SK-N-SH (cell line): Measurements from ENCODE around the gene CYP21A2. TPM values are rescaled to one million over a fixed set of nuclear protein-coding genes. Genes with fewer than 3 reads are reported as not detected.

Experiments used
- CTCF ChIA-PET: fragments of 300-600, 350-600 bp; formaldehyde crosslinking; extraction: SDS; loops from one replicate; lab custom pipeline; 2021; lab: Yijun Ruan, JAX
- POLR2A ChIA-PET: fragments of 350-600 bp; sonication (Branson Sonifier 250); formaldehyde crosslinking; extraction: SDS; loops from one replicate; lab custom pipeline; 2020; ENCODE audit warnings: antibody characterized with exemption, inconsistent platforms; lab: Yijun Ruan, JAX
- DNase-seq: peaks from one replicate; pipeline ENCODE4 v3.0.0; 2012
- H2AFZ ChIP-seq: fragments of 200-600 bp; sonication (generic); 2 replicates; pipeline ENCODE4 v1.8.1; 2016; ENCODE audit warnings: antibody characterized with exemption, mild to moderate bottlenecking, low read depth
- H3F3A ChIP-seq: fragments of 200-600 bp; sonication (generic); replicated peaks from 2 replicates; pipeline ENCODE3; 2016; ENCODE audit warnings: antibody characterized with exemption, mild to moderate bottlenecking; ENCODE audit not compliant: insufficient read depth
- H3K27ac ChIP-seq, 2 experiments: fragments of 200-500 bp in 1 of 2; fragments of 200-600 bp in 1 of 2; sonication (Bioruptor generic) in 1 of 2; sonication (generic), shearing (Covaris generic) in 1 of 2; 2 replicates each; pipeline versions ENCODE4 v1.5.1 to v1.6.1; 2014 to 2016; ENCODE audit warnings: low read depth in 2 of 2, inconsistent platforms in 1 of 2, low read length in 1 of 2, mild to moderate bottlenecking in 1 of 2, mixed read lengths in 1 of 2
- H3K27me3 ChIP-seq: fragments of 200-600 bp; sonication (generic), shearing (Covaris generic); 2 replicates; pipeline ENCODE4 v1.6.1; 2016; ENCODE audit warnings: mixed run types; ENCODE audit not compliant: insufficient read depth
- H3K36me3 ChIP-seq, 2 experiments: fragments of 200-500 bp in 1 of 2; fragments of 200-600 bp in 1 of 2; sonication (Bioruptor generic) in 1 of 2; sonication (generic) in 1 of 2; replicated peaks in 1 of 2; 2 replicates each; pipeline versions ENCODE3 to v1.5.1; 2014 to 2016; ENCODE audit warnings: low read length in 1 of 2, mild to moderate bottlenecking in 1 of 2; ENCODE audit not compliant: insufficient read depth in 2 of 2, control insufficient read depth in 1 of 2
- H3K4me1 ChIP-seq, 2 experiments: fragments of 200-500 bp in 1 of 2; fragments of 200-600 bp in 1 of 2; sonication (Bioruptor generic) in 1 of 2; sonication (generic), shearing (Covaris generic) in 1 of 2; 2 replicates each; pipeline versions ENCODE4 v1.5.1 to v1.6.1; 2014 to 2016; ENCODE audit warnings: low read depth in 1 of 2, low read length in 1 of 2, mixed run types in 1 of 2; ENCODE audit not compliant: insufficient read depth in 2 of 2, control insufficient read depth in 1 of 2
- H3K4me2 ChIP-seq: fragments of 200-600 bp; sonication (generic), shearing (Covaris generic); 2 replicates; pipeline ENCODE4 v1.6.1; 2017; ENCODE audit warnings: mixed run types
- H3K4me3 ChIP-seq, 2 experiments: fragments of 200-500 bp in 1 of 2; fragments of 200-600 bp in 1 of 2; sonication (Bioruptor generic) in 1 of 2; sonication (generic), shearing (Covaris generic) in 1 of 2; 2 replicates each; pipeline versions ENCODE4 v1.5.1 to v1.8.1; 2014 to 2016; ENCODE audit warnings: low read depth in 2 of 2, inconsistent platforms in 1 of 2, low read length in 1 of 2, mild to moderate bottlenecking in 1 of 2, mixed read lengths in 1 of 2, moderate library complexity in 1 of 2
- H3K79me2 ChIP-seq: fragments of 200-600 bp; sonication (generic); 2 replicates; pipeline ENCODE4 v1.8.1; 2017; ENCODE audit warnings: mild to moderate bottlenecking; ENCODE audit not compliant: insufficient read depth
- H3K9ac ChIP-seq: fragments of 200-600 bp; sonication (generic); 2 replicates; pipeline ENCODE4 v1.6.1; 2017; ENCODE audit warnings: mixed run types
- H3K9me2 ChIP-seq: fragments of 200-600 bp; sonication (generic); 2 replicates; pipeline ENCODE4 v1.6.1; 2017; ENCODE audit warnings: mixed run types
- H3K9me3 ChIP-seq: fragments of 200-600 bp; sonication (generic); 2 replicates; pipeline ENCODE4 v1.6.1; 2017; ENCODE audit warnings: mixed run types, mild to moderate bottlenecking, moderate library complexity
- H4K20me1 ChIP-seq: fragments of 200-600 bp; sonication (generic); 2 replicates; pipeline ENCODE4 v1.6.1; 2017; ENCODE audit warnings: mild to moderate bottlenecking, mixed run types; ENCODE audit not compliant: insufficient read depth
- ELF1 ChIP-seq: IDR thresholded peaks from 2 replicates; pipeline ENCODE4 v1.4.0; 2012
- FOXM1 ChIP-seq: IDR thresholded peaks from 2 replicates; pipeline ENCODE4 v1.4.0; 2012; ENCODE audit warnings: low read depth, mild to moderate bottlenecking
- JUND ChIP-seq: IDR thresholded peaks from 2 replicates; pipeline ENCODE4 v1.4.0; 2012
- MEF2A ChIP-seq: IDR thresholded peaks from 2 replicates; pipeline ENCODE4 v1.4.0; 2012; ENCODE audit warnings: low read depth, borderline replicate concordance
- RAD21 ChIP-seq: IDR thresholded peaks from 2 replicates; pipeline ENCODE4 v1.6.1; 2012; ENCODE audit warnings: mild to moderate bottlenecking, low read length
- RFX5 ChIP-seq: IDR thresholded peaks from 2 replicates; pipeline ENCODE4 v1.6.1; 2012; ENCODE audit warnings: mild to moderate bottlenecking, improper control_type of control experiment, low read length
- SMC3 ChIP-seq: IDR thresholded peaks from 2 replicates; pipeline ENCODE4 v1.6.1; 2012; ENCODE audit warnings: low read depth, low read length, improper control_type of control experiment
- YY1 ChIP-seq: IDR thresholded peaks from 2 replicates; pipeline ENCODE4 v1.4.0; 2012; ENCODE audit warnings: low read depth, mild to moderate bottlenecking
- WGBS: methylation state at CpG from one replicate; pipeline ENCODE4 v1.1.6; 2017; ENCODE audit warnings: low lambda C conversion rate; 5-methylcytosine and 5-hydroxymethylcytosine counted together
- polyA plus RNA-seq, 3 experiments: library from polyadenylated mRNA; depleted of rRNA; stranded (reverse); fragments of >200 nt; gene quantifications; 2 replicates each; pipeline ENCODE4 v1.2.3, GENCODE V29; 2012
- TF ChIP-seq, protein P1 (sequence below): IDR thresholded peaks from 2 replicates; pipeline ENCODE4 v1.6.1; 2012; ENCODE audit warnings: mild to moderate bottlenecking, low read depth, low read length, moderate library complexity
- TF ChIP-seq, protein P2 (sequence below): fragments of 150-350 bp; IDR thresholded peaks from 2 replicates; pipeline ENCODE4 v1.6.1; 2017; ENCODE audit warnings: antibody characterized with exemption, low read length, low read depth, borderline replicate concordance
- TF ChIP-seq, protein P3 (sequence below): fragments of 150-350 bp; IDR thresholded peaks from 2 replicates; pipeline ENCODE4 v1.6.1; 2016; ENCODE audit warnings: mild to moderate bottlenecking, low read depth, low read length
- TF ChIP-seq, protein P4 (sequence below): IDR thresholded peaks from 2 replicates; pipeline ENCODE4 v1.4.0; 2012; ENCODE audit warnings: low read depth, borderline replicate concordance

The CYP21A2 gene
- polyA plus RNA-seq, 1 of the 3 experiments (the other 2 are of a cell fraction): not detected

DNA sequence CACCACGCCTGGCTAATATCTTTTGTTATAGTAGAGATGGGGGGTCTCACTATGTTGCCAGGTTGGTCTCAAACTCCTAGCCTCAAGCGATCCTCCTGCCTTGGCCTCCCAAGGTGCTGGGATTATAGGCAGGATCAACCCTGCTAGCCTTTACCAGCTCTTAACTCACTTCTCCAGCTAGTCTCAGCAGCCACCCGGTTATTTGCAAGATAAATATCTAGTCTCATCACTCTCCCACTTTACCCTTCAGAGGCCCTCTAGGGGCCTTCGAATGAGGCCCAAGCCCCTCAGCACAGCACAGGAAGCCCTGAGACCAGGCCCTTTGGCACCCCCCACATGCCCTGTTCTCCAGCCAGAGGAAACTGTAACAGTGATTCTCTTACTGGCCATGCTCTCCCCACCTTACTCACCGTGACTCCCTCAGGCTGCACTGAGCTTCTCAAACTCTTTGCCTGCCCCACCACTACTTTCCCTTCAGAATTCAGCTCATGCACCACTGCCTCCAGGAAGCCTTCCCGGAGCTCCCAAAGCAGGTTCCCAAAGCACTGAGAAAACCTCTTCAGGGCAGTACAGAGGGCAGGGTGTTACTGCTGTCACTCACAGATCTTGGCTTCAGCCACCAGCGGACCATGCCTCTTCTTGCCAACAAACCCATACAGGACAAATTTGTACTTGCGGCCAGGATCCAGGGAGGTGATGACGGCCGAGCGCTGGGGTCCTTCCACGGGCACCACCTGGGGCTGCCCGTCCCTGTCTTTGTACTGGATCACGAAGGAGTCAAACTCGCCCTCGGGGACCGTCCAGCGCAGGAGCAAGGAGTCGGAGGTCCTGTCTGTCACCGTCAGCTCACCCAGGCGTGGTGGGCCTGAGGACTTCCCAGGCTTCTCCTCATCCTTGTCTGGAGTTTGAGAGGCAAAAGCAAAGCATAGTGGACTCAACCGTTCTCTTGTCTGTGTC, 45.9 kb downstream of the CYP21A2 start:
- no peak overlapping the region for H2AFZ ChIP-seq
- CTCF ChIA-PET: interaction anchor here (0.6 to 1.6 kb wide), 4 partner anchors 33 to 36 kb away, joined by 3 to 5 read pairs (median 3); no protein-coding TSS in a partner anchor
- no peak overlapping the region for H3K4me3 ChIP-seq
- H3K9ac ChIP-seq: no peak overlapping the region
- no peaks in the 10 kb centered on the region for H3K36me3 ChIP-seq
- no peaks in the 10 kb centered on the region for H3K79me2 ChIP-seq
- no peaks in the 10 kb centered on the region for H3K9me3 ChIP-seq
- peaks cover 25% of the 10 kb centered on the region for H3K27me3 ChIP-seq
- TF ChIP-seq, protein P1, sequence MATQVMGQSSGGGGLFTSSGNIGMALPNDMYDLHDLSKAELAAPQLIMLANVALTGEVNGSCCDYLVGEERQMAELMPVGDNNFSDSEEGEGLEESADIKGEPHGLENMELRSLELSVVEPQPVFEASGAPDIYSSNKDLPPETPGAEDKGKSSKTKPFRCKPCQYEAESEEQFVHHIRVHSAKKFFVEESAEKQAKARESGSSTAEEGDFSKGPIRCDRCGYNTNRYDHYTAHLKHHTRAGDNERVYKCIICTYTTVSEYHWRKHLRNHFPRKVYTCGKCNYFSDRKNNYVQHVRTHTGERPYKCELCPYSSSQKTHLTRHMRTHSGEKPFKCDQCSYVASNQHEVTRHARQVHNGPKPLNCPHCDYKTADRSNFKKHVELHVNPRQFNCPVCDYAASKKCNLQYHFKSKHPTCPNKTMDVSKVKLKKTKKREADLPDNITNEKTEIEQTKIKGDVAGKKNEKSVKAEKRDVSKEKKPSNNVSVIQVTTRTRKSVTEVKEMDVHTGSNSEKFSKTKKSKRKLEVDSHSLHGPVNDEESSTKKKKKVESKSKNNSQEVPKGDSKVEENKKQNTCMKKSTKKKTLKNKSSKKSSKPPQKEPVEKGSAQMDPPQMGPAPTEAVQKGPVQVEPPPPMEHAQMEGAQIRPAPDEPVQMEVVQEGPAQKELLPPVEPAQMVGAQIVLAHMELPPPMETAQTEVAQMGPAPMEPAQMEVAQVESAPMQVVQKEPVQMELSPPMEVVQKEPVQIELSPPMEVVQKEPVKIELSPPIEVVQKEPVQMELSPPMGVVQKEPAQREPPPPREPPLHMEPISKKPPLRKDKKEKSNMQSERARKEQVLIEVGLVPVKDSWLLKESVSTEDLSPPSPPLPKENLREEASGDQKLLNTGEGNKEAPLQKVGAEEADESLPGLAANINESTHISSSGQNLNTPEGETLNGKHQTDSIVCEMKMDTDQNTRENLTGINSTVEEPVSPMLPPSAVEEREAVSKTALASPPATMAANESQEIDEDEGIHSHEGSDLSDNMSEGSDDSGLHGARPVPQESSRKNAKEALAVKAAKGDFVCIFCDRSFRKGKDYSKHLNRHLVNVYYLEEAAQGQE: no peak
- no peak for TF ChIP-seq MEF2A
- TF ChIP-seq ELF1: no peak
- no peak for TF ChIP-seq RAD21
- TF ChIP-seq, protein P2, sequence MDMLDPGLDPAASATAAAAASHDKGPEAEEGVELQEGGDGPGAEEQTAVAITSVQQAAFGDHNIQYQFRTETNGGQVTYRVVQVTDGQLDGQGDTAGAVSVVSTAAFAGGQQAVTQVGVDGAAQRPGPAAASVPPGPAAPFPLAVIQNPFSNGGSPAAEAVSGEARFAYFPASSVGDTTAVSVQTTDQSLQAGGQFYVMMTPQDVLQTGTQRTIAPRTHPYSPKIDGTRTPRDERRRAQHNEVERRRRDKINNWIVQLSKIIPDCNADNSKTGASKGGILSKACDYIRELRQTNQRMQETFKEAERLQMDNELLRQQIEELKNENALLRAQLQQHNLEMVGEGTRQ: no peak
- no peak for TF ChIP-seq YY1
- no peak for TF ChIP-seq JUND
- TF ChIP-seq FOXM1: no peak
- TF ChIP-seq, protein P3, sequence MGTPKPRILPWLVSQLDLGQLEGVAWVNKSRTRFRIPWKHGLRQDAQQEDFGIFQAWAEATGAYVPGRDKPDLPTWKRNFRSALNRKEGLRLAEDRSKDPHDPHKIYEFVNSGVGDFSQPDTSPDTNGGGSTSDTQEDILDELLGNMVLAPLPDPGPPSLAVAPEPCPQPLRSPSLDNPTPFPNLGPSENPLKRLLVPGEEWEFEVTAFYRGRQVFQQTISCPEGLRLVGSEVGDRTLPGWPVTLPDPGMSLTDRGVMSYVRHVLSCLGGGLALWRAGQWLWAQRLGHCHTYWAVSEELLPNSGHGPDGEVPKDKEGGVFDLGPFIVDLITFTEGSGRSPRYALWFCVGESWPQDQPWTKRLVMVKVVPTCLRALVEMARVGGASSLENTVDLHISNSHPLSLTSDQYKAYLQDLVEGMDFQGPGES: no peak
- TF ChIP-seq, protein P4, sequence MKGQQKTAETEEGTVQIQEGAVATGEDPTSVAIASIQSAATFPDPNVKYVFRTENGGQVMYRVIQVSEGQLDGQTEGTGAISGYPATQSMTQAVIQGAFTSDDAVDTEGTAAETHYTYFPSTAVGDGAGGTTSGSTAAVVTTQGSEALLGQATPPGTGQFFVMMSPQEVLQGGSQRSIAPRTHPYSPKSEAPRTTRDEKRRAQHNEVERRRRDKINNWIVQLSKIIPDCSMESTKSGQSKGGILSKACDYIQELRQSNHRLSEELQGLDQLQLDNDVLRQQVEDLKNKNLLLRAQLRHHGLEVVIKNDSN: no peak
- no peak for TF ChIP-seq RFX5
- TF ChIP-seq SMC3: no peak
- H3K27ac ChIP-seq: no peak overlapping the region
- H3K4me1 ChIP-seq: peaks cover 0 to 18% of the 10 kb centered on the region in 2 experiments; a peak in 2 of 4 replicates
- no peaks in the 10 kb centered on the region for H4K20me1 ChIP-seq
- DNase-seq: no peak
- POLR2A ChIA-PET: no interaction called here
- no peaks in the 10 kb centered on the region for H3K9me2 ChIP-seq
- no peaks in the 10 kb centered on the region for H3F3A ChIP-seq
- no peak overlapping the region for H3K4me2 ChIP-seq
- 72% methylated on average over 11 of the region's 22 CpGs for WGBS
